ENCODE data around the gene C10orf53. TPM values are rescaled to one million over a fixed set of nuclear protein-coding genes. Genes with fewer than 3 reads are reported as not detected.

C10orf53 gene
- polyA plus RNA-seq, 3 donors = not detected

- Mint-ChIP-seq H3K27ac (no peak overlapping the region), H3K4me3 (no peak overlapping the region), H3K4me1 (peaks cover 26% of the 10 kb centered on the region), H3K9me3 (peaks cover 0 to 6% (median 2%) of the 10 kb centered on the region in 7 donors), H3K36me3 (no peaks in the 10 kb centered on the region), H3K27me3 (ENCODE audit: low read depth in 3 of 3) (peaks cover 9 to 17% (median 17%) of the 10 kb centered on the region in 3 donors)
- H3K27ac ChIP-seq (ENCODE audit: low read depth in 1 of 2, low read length in 2 of 2) = no peak overlapping the region
- peaks cover 10 to 13% of the 10 kb centered on the region in 2 donors for H3K4me1 ChIP-seq (ENCODE audit: control insufficient read depth in 1 of 2, insufficient read depth in 2 of 2, low read length in 2 of 2)
- peaks cover 0 to 3% of the 10 kb centered on the region in 2 donors for H3K27me3 ChIP-seq (ENCODE audit: control insufficient read depth in 2 of 2, insufficient read depth in 2 of 2, low read length in 2 of 2)
- H3K4me2 ChIP-seq (replicated peaks; ENCODE audit: extremely low read depth, low read length, poor library complexity, severe bottlenecking) = no peak overlapping the region
- whole genome bisulfite sequencing (ENCODE audit: insufficient coverage) = 82% methylated on average over 7 of the region's 8 CpGs
- no peak overlapping the region for H3K9ac ChIP-seq (ENCODE audit: insufficient read depth, low read length, poor library complexity, severe bottlenecking)
- H3K9me3 ChIP-seq (replicated peaks in 1 of 2; ENCODE audit: control insufficient read depth in 1 of 2, insufficient read depth in 1 of 2, low read length in 2 of 2) = no peaks in the 10 kb centered on the region
- no peaks in the 10 kb centered on the region for H4K20me1 ChIP-seq (ENCODE audit: insufficient read depth, low read length)
- no peaks in the 10 kb centered on the region for H3K79me2 ChIP-seq (ENCODE audit: insufficient read depth, low read length)
- H2AFZ ChIP-seq (ENCODE audit: insufficient read depth, low read depth, low read length, poor library complexity, severe bottlenecking) = no peak overlapping the region
- no peak for TF ChIP-seq CTCF (IDR thresholded peaks at IDR 0.05)
- no peak for DNase-seq
- no peak overlapping the region for H3K4me3 ChIP-seq (replicated peaks in 1 of 3; ENCODE audit: low read depth in 2 of 3, low read length in 3 of 3)
- no peaks in the 10 kb centered on the region for H3K36me3 ChIP-seq (replicated peaks in 1 of 2; ENCODE audit: control insufficient read depth in 1 of 2, insufficient read depth in 2 of 2, low read length in 2 of 2)
- intact Hi-C loops (cut with micrococcal nuclease) = no loop called here
Measured at GRCh38 chr10:49645417-49645816, 34.0 kb upstream of the C10orf53 start.

- no peaks in the 10 kb centered on the region for H3K9me3 ChIP-seq (replicated peaks in 1 of 2; ENCODE audit: control insufficient read depth in 1 of 2, insufficient read depth in 1 of 2, low read length in 2 of 2)
- peaks cover 10 to 13% of the 10 kb centered on the region in 2 donors for H3K4me1 ChIP-seq (ENCODE audit: control insufficient read depth in 1 of 2, insufficient read depth in 2 of 2, low read length in 2 of 2)
- Mint-ChIP-seq H3K4me1 (peaks cover 26% of the 10 kb centered on the region), H3K9me3 (peaks cover 0 to 6% (median 2%) of the 10 kb centered on the region in 7 donors), H3K36me3 (no peaks in the 10 kb centered on the region), H3K27me3 (ENCODE audit: low read depth in 3 of 3) (peaks cover 11 to 16% (median 13%) of the 10 kb centered on the region in 3 donors), H3K27ac (peak overlapping the region in 1 of 7 donors; percentile 76), H3K4me3 (no peak overlapping the region)
- no peak overlapping the region for H3K4me3 ChIP-seq (replicated peaks in 1 of 3; ENCODE audit: low read depth in 2 of 3, low read length in 3 of 3)
- no peaks in the 10 kb centered on the region for H3K36me3 ChIP-seq (replicated peaks in 1 of 2; ENCODE audit: control insufficient read depth in 1 of 2, insufficient read depth in 2 of 2, low read length in 2 of 2)
- DNase-seq = no peak
- H3K79me2 ChIP-seq (ENCODE audit: insufficient read depth, low read length) = no peaks in the 10 kb centered on the region
- peak overlapping the region; percentile 15 for H3K9ac ChIP-seq (ENCODE audit: insufficient read depth, low read length, poor library complexity, severe bottlenecking)
- H4K20me1 ChIP-seq (ENCODE audit: insufficient read depth, low read length) = no peaks in the 10 kb centered on the region
- H2AFZ ChIP-seq (ENCODE audit: insufficient read depth, low read depth, low read length, poor library complexity, severe bottlenecking) = no peak overlapping the region
- H3K4me2 ChIP-seq (replicated peaks; ENCODE audit: extremely low read depth, low read length, poor library complexity, severe bottlenecking) = no peak overlapping the region
- H3K27me3 ChIP-seq (ENCODE audit: control insufficient read depth in 2 of 2, insufficient read depth in 2 of 2, low read length in 2 of 2) = peaks cover 0 to 3% of the 10 kb centered on the region in 2 donors
- 94% methylated on average over 22 of the region's 22 CpGs for WGBS (ENCODE audit: insufficient coverage)
- no peak overlapping the region for H3K27ac ChIP-seq (ENCODE audit: low read depth in 1 of 2, low read length in 2 of 2)
- no peak for TF ChIP-seq CTCF (IDR thresholded peaks at IDR 0.05)
- intact Hi-C loops (cut with micrococcal nuclease) = no loop called here
Measured at GRCh38 chr10:49645871-49646870, 33.3 kb upstream of the C10orf53 start.
